Measurements from ENCODE around the gene ZMYND8.

GRCh38 chr20:47252879-47253307 is 103.6 kb downstream of the ZMYND8 start:
- TF ChIP-seq CTCF (IDR thresholded peaks at IDR 0.05; ENCODE audit: extremely low read depth in 1 of 2, insufficient read depth in 1 of 2, low read depth in 1 of 2, low read length in 2 of 2), result no peak
- TF ChIP-seq EZH2 (IDR thresholded peaks at IDR 0.05; ENCODE audit: borderline replicate concordance, low read depth, low read length, severe bottlenecking), result no peak
- TF ChIP-seq POLR2AphosphoS5 (IDR thresholded peaks at IDR 0.05; ENCODE audit: insufficient read depth, low read depth, low read length), result no peak
- TF ChIP-seq POLR2A (IDR thresholded peaks at IDR 0.05; ENCODE audit: low read depth, low read length), result no peak
- TF ChIP-seq MAX (IDR thresholded peaks at IDR 0.05; ENCODE audit: insufficient read depth, insufficient read length), result no peak

All from endothelial cell of umbilical vein (primary cell).